IMR-90 (cell line): ENCODE measurements around the gene TOM1. TPM values are rescaled to one million over a fixed set of nuclear protein-coding genes. Genes with fewer than 3 reads are reported as not detected.

Experiments used
- ATAC-seq: fragments of 200-7000 bp; cut with Tn5 transposase; 2 replicates; pipeline ENCODE4 v1.9.1; 2020; ENCODE audit warnings: low read depth, mild to moderate bottlenecking, moderate library complexity
- BruUV-seq: library from RNA; stranded (reverse); fragments of 400-500 nt; replicated peaks from 2 replicates; lab custom pipeline; 2021; lab: Mats Ljungman, UMichigan
- CTCF ChIA-PET: fragments of 300-600 bp; formaldehyde crosslinking; extraction: SDS; loops from one replicate; lab custom pipeline; 2021; ENCODE audit warnings: antibody characterized with exemption; lab: Yijun Ruan, JAX
- POLR2A ChIA-PET: fragments of 300-600 bp; sonication (Branson Sonifier 250); formaldehyde crosslinking; loops from one replicate; lab custom pipeline; 2022; ENCODE audit warnings: antibody characterized with exemption; ENCODE audit not compliant: unreplicated experiment; lab: Charles Lee
- DNase-seq: peaks from one replicate; pipeline ENCODE4 v3.0.0; 2013
- H2AFZ ChIP-seq: replicated peaks from 2 replicates; pipeline ENCODE3; 2013; ENCODE audit warnings: low read length, mild to moderate bottlenecking; ENCODE audit not compliant: poor library complexity
- H2AK5ac ChIP-seq: 2 replicates; pipeline ENCODE4 v1.6.1; 2013; ENCODE audit warnings: low read depth, low read length, inconsistent platforms
- H2AK9ac ChIP-seq: replicated peaks from 2 replicates; pipeline ENCODE3; 2013; ENCODE audit warnings: mild to moderate bottlenecking, low read depth, low read length, moderate library complexity; ENCODE audit not compliant: poor library complexity
- H2BK120ac ChIP-seq: 2 replicates; pipeline ENCODE4 v1.6.1; 2013; ENCODE audit warnings: low read depth, low read length, inconsistent platforms
- H2BK15ac ChIP-seq: 3 replicates; pipeline ENCODE4 v1.6.1; 2013; ENCODE audit warnings: low read depth, low read length, inconsistent platforms
- H2BK20ac ChIP-seq: 2 replicates; pipeline ENCODE4 v1.6.1; 2013; ENCODE audit warnings: low read depth, mild to moderate bottlenecking, inconsistent platforms, low read length, moderate library complexity
- H2BK5ac ChIP-seq: 2 replicates; pipeline ENCODE4 v1.6.1; 2013; ENCODE audit warnings: mild to moderate bottlenecking, low read depth, low read length, inconsistent platforms; ENCODE audit not compliant: poor library complexity, severe bottlenecking
- H3K14ac ChIP-seq: replicated peaks from 2 replicates; pipeline ENCODE4 v1.6.1; 2013; ENCODE audit warnings: low read depth, low read length, inconsistent platforms
- H3K18ac ChIP-seq: 2 replicates; pipeline ENCODE4 v1.6.1; 2013; ENCODE audit warnings: low read depth, low read length, control low read depth
- H3K23ac ChIP-seq: 2 replicates; pipeline ENCODE4 v1.6.1; 2013; ENCODE audit warnings: low read depth, low read length, inconsistent platforms
- H3K27ac ChIP-seq: 2 replicates; pipeline ENCODE4 v1.5.1; 2013; ENCODE audit warnings: mild to moderate bottlenecking, control low read depth, low read length; ENCODE audit not compliant: insufficient read depth
- H3K27me3 ChIP-seq: 2 replicates; pipeline ENCODE4 v1.6.1; 2013; ENCODE audit warnings: low read length; ENCODE audit not compliant: control insufficient read depth, insufficient read depth
- H3K36me3 ChIP-seq: 2 replicates; pipeline ENCODE4 v1.6.1; 2013; ENCODE audit warnings: low read length, mixed read lengths; ENCODE audit not compliant: control insufficient read depth, insufficient read depth
- H3K4ac ChIP-seq: 2 replicates; pipeline ENCODE4 v1.6.1; 2013; ENCODE audit warnings: low read depth, low read length, inconsistent platforms
- H3K4me1 ChIP-seq: 2 replicates; pipeline ENCODE4 v1.6.1; 2013; ENCODE audit warnings: low read length, mixed read lengths; ENCODE audit not compliant: control insufficient read depth, insufficient read depth
- H3K4me2 ChIP-seq: 2 replicates; pipeline ENCODE4 v1.6.1; 2013; ENCODE audit warnings: low read depth, mild to moderate bottlenecking, control low read depth, low read length, moderate library complexity
- H3K4me3 ChIP-seq: 2 replicates; pipeline ENCODE4 v1.5.1; 2013; ENCODE audit warnings: low read depth, mild to moderate bottlenecking, control low read depth, low read length, moderate library complexity; ENCODE audit not compliant: insufficient read depth
- H3K56ac ChIP-seq: 2 replicates; pipeline ENCODE4 v1.6.1; 2013; ENCODE audit warnings: low read length, inconsistent platforms; ENCODE audit not compliant: insufficient read depth; ENCODE audit errors: extremely low read depth
- H3K79me1 ChIP-seq, 2 experiments: 2 replicates each; pipeline ENCODE4 v1.6.1; 2013; ENCODE audit warnings: low read length in 2 of 2, inconsistent platforms in 1 of 2, low read depth in 1 of 2
- H3K9ac ChIP-seq: 2 replicates; pipeline ENCODE4 v1.6.1; 2013; ENCODE audit warnings: low read depth, low read length, control low read depth
- H3K9me1 ChIP-seq: 2 replicates; pipeline ENCODE4 v1.6.1; 2013; ENCODE audit warnings: low read length, inconsistent platforms; ENCODE audit not compliant: insufficient read depth
- H3K9me3 ChIP-seq: 2 replicates; pipeline ENCODE4 v1.6.1; 2013; ENCODE audit warnings: low read length; ENCODE audit not compliant: control insufficient read depth, insufficient read depth
- H4K20me1 ChIP-seq: 2 replicates; pipeline ENCODE4 v1.6.1; 2013; ENCODE audit warnings: low read length, inconsistent platforms; ENCODE audit not compliant: insufficient read depth
- H4K5ac ChIP-seq: 2 replicates; pipeline ENCODE4 v1.6.1; 2013; ENCODE audit warnings: mild to moderate bottlenecking, low read depth, low read length, control low read depth
- H4K8ac ChIP-seq, 2 experiments: 2 replicates each; pipeline ENCODE4 v1.6.1; 2013; ENCODE audit warnings: low read depth in 2 of 2, low read length in 2 of 2, control low read depth in 1 of 2, inconsistent platforms in 1 of 2
- H4K91ac ChIP-seq: 2 replicates; pipeline ENCODE4 v1.6.1; 2013; ENCODE audit warnings: low read depth, low read length, inconsistent platforms; ENCODE audit not compliant: insufficient read depth
- CTCF ChIP-seq: conservative IDR thresholded peaks from 2 replicates; pipeline ENCODE4 v1.5.1; 2012; ENCODE audit warnings: mild to moderate bottlenecking, low read depth, low read length, improper control_type of control experiment
- FOS ChIP-seq: fragments of 150-350 bp; IDR thresholded peaks from 2 replicates; pipeline ENCODE4 v1.6.1; 2016; ENCODE audit warnings: low read depth, low read length
- MXI1 ChIP-seq: IDR thresholded peaks from 2 replicates; pipeline ENCODE4 v1.6.1; 2012; ENCODE audit warnings: low read depth, mild to moderate bottlenecking, low read length, moderate library complexity, borderline replicate concordance
- RCOR1 ChIP-seq: IDR thresholded peaks from 2 replicates; pipeline ENCODE4 v1.6.1; 2012; ENCODE audit warnings: mild to moderate bottlenecking, low read length, improper control_type of control experiment; ENCODE audit not compliant: insufficient replicate concordance
- WGBS, 2 experiments: methylation state at CpG; one replicate each; pipeline versions ENCODE4 v1.1.5 to v1.1.7; 2013; ENCODE audit warnings: missing lambda C conversion rate in 2 of 2; ENCODE audit not compliant: insufficient read length in 1 of 2; ENCODE audit errors: extremely low coverage in 2 of 2; 5-methylcytosine and 5-hydroxymethylcytosine counted together
- dilution Hi-C: fragments of 300-500 bp; cut with HindIII; formaldehyde crosslinking; loops from one replicate; pipeline ENCODE4 v1.14.3; 2018; ENCODE audit warnings: low sequenced_read_pairs; ENCODE audit not compliant: unreplicated experiment
- in situ Hi-C: fragments of 300-500 bp; cut with MboI; formaldehyde crosslinking; loops from 3 replicates; pipeline ENCODE4 v1.14.3; 2019; ENCODE audit warnings: low sequenced_read_pairs, inconsistent platforms, mixed read lengths
- intact Hi-C: fragments of 100-400 bp; cut with micrococcal nuclease; formaldehyde crosslinking; loops from 2 replicates; pipeline ENCODE4 v1.10.0; 2022
- polyA plus RNA-seq, 3 experiments: library from polyadenylated mRNA; depleted of rRNA; stranded (reverse); fragments of >200 nt; gene quantifications; 2 replicates each; pipeline ENCODE4 v1.2.3, GENCODE V29; 2012; ENCODE audit warnings: low replicate concordance in 1 of 3
- total RNA-seq: library from RNA; depleted of rRNA; stranded (reverse); fragments of >200 nt; gene quantifications from 2 replicates; pipeline ENCODE4 v1.2.3, GENCODE V29; 2012

TOM1 gene
- total and polyA plus RNA-seq, 2 of the 4 experiments (the other 2 are of a cell fraction), result 38.0 to 46.4 TPM

GRCh38 chr22:35253946-35254345, 45.7 kb upstream of the TOM1 start:
- Histone ChIP-seq H4K20me1 (peaks cover 5% of the 10 kb centered on the region; the same call in 1 of the 2 replicates), H3K4me1 (no peaks in the 10 kb centered on the region), H2AFZ (no peak overlapping the region), H3K27ac (no peak overlapping the region), H3K27me3 (peaks cover 2% of the 10 kb centered on the region), H3K56ac (no peak overlapping the region), H3K9ac (no peak overlapping the region), H2BK20ac (no peak overlapping the region), H2BK5ac (no peak overlapping the region), H2AK5ac (no peak overlapping the region), H3K4ac (no peak overlapping the region), H3K9me1 (no peaks in the 10 kb centered on the region), H3K18ac (no peak overlapping the region), H4K8ac (no peak overlapping the region), H3K79me1 (peaks cover 10 to 14% of the 10 kb centered on the region in 2 experiments; a peak in 3 of 4 replicates), H3K36me3 (no peaks in the 10 kb centered on the region), H3K9me3 (no peaks in the 10 kb centered on the region), H4K5ac (no peak overlapping the region), H3K4me2 (no peak overlapping the region), H4K91ac (no peak overlapping the region), H2AK9ac (no peak overlapping the region), H3K4me3 (no peak overlapping the region), H2BK120ac (no peak overlapping the region), H3K23ac (no peak overlapping the region), H2BK15ac (no peak overlapping the region), H3K14ac (no peak overlapping the region)
- no TSS peak for BruUV-seq
- intact Hi-C loops, result no loop called here
- POLR2A ChIA-PET, result no interaction called here
- DNase-seq (no peak), ATAC-seq (no peak)
- dilution Hi-C loops, result no loop called here
- TF ChIP-seq FOS, result no peak
- TF ChIP-seq MXI1, result no peak
- TF ChIP-seq RCOR1, result no peak
- TF ChIP-seq CTCF, result no peak
- no CpG with 5 or more reads among the region's 2 CpGs for WGBS, 2 experiments
- in situ Hi-C loops, result no loop called here
- CTCF ChIA-PET, result no interaction called here
